SHP77 treated with DMSO at 0.1 percent for 48 hours (cell line): ENCODE measurements around the gene CCDC18.

Experiments
- DNase-seq: peaks from one replicate; lab custom pipeline; 2025; lab: John Stamatoyannopoulos, UW

The CCDC18 gene

GRCh38 chr1:93306920-93307319 lies 126.4 kb downstream of the CCDC18 start:
- no peak for DNase-seq

DNA sequence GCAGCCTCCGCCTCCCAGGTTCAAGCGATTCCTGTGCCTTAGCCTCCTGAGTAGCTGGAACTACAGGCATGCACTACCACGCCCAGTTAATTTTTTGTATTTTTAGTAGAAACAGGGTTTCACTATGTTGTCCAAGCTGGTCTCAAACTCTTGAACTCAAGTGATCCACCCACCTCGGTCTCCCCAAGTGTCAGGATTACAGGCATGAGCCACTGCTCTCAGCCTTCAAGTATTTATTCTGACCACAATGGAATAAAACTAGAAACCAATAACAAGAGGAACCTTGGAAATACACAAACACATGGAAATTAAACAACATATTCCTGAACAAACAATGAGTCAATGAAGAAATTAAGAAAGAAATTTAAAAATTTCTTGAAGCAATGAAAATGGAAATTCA lies 132.5 kb downstream of the CCDC18 start:
- no peak for DNase-seq

DNA sequence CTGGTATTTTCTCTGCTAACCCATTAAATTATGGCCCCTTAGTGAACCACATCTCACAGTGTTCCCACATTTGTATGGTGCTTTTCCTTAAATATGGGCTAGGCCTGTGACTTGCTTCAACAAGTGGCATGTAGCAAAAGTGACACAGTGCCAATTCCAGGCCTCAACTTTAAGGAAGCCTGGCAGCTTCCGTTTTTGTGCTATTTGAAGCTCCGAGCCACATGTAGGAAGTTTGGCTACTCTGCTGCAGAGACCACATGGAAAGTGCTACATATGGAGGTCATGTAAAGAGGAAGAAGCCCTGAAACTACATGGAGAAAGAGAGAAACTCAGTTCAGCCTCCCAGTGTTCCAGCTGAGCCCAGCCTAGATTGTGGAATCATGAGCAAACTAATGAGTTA lies 136.7 kb downstream of the CCDC18 start:
- DNase-seq, result no peak

- no peak for DNase-seq
Measured at GRCh38 chr1:93317943-93318342, 137.4 kb downstream of the CCDC18 start.

DNA sequence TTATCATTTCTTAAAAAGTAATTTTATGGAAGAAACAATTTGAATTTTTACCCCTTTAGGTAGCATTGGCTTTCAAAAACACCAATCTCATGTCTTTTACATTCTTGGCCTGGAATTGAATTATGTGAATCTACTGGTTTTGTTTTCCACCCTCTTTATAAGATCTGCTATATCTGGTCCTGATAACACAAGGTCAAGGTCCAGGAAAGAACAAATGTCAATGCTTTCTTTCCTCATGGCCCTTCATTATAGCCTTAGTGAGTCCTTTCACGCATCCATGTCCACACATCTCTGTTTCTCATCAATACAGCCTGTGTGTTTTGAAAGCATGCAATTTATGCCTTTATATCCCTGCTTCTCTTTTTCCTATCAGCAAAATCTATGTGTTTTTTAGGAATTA lies 141.2 kb downstream of the CCDC18 start:
- no peak for DNase-seq

DNA sequence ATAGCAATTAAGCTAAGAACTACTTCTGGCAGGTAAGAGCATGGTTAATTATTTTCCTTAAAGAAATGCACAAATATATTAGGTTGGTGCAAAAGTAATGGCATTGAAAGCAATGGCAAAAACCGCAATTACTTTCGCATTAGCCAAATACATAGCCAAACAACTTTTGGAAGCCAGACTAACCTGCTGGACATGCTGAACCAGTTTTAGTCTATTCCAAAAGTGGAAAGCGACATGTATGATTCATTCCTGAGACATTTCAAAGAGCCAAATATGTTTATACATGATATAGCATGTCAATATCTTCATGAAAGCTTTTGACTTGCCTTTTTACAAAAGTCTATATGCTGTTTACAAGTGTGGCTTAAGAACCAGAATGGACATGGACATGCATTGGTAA lies 141.8 kb downstream of the CCDC18 start:
- DNase-seq, result no peak

GRCh38 chr1:93323185-93323820 lies 142.8 kb downstream of the CCDC18 start:
- DNase-seq, result no peak

- no peak for DNase-seq
Measured at GRCh38 chr1:93324486-93325464, 144.3 kb downstream of the CCDC18 start.
